Astrocyte of the cerebellum (primary cell): ENCODE results near the gene CPED1.

Source experiments
- DNase-seq: peaks from one replicate; pipeline ENCODE4 v3.0.0-alpha.2; 2011; ENCODE audit warnings: low read depth
- H3K4me3 ChIP-seq: 2 replicates; pipeline ENCODE4 v1.5.1; 2011; ENCODE audit warnings: mild to moderate bottlenecking, low read depth, low read length, moderate library complexity
- in situ Hi-C: cut with HindIII; loops from 2 replicates; pipeline ENCODE4 v1.10.0; 2017; ENCODE audit warnings: low sequenced_read_pairs
- TF ChIP-seq, protein P1 (sequence below): IDR thresholded peaks from 2 replicates; pipeline ENCODE4 v1.5.1; 2012; ENCODE audit warnings: low read length, low read depth, moderate library complexity, mild to moderate bottlenecking; ENCODE audit errors: missing control alignments

CPED1 gene

GRCh38 chr7:121269798-121270197, 281.3 kb downstream of the CPED1 start:
- TF ChIP-seq, protein P1, sequence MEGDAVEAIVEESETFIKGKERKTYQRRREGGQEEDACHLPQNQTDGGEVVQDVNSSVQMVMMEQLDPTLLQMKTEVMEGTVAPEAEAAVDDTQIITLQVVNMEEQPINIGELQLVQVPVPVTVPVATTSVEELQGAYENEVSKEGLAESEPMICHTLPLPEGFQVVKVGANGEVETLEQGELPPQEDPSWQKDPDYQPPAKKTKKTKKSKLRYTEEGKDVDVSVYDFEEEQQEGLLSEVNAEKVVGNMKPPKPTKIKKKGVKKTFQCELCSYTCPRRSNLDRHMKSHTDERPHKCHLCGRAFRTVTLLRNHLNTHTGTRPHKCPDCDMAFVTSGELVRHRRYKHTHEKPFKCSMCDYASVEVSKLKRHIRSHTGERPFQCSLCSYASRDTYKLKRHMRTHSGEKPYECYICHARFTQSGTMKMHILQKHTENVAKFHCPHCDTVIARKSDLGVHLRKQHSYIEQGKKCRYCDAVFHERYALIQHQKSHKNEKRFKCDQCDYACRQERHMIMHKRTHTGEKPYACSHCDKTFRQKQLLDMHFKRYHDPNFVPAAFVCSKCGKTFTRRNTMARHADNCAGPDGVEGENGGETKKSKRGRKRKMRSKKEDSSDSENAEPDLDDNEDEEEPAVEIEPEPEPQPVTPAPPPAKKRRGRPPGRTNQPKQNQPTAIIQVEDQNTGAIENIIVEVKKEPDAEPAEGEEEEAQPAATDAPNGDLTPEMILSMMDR = no peak
- DNase-seq = no peak
- in situ Hi-C loops = no loop called here
- no peak overlapping the region for H3K4me3 ChIP-seq

- in situ Hi-C loops = no loop called here
- no peak for DNase-seq
- H3K4me3 ChIP-seq = no peak overlapping the region
- TF ChIP-seq, protein P1 = no peak
These were observed 282.6 kb downstream of the CPED1 start for GRCh38 chr7:121271098-121271497.

- no peak for DNase-seq
- H3K4me3 ChIP-seq = no peak overlapping the region
- TF ChIP-seq, protein P1 = no peak
- in situ Hi-C loops = no loop called here
These were observed 283.4 kb downstream of the CPED1 start for GRCh38 chr7:121271916-121272315.

DNA sequence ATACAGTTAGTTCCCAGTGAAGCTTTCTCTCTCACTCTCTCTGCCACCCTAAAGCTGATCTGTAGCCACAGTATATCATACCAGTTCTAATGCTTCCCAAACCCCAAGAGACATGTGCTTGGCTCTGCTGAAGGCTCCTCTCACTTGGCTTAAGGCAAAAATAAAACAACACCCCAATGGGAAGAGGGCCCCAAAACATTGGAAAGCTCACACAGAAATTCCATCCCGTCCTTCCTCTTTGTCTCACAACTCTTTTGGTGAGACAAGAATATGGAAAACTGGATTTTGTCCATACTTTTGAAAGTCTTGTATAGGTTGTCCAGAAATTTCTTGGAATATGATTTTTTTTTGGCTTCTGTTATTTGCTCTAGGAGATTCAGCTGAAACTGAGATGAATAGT, 284.2 kb downstream of the CPED1 start:
- no peak overlapping the region for H3K4me3 ChIP-seq
- TF ChIP-seq, protein P1 = no peak
- no peak for DNase-seq
- in situ Hi-C loops = no loop called here

DNA sequence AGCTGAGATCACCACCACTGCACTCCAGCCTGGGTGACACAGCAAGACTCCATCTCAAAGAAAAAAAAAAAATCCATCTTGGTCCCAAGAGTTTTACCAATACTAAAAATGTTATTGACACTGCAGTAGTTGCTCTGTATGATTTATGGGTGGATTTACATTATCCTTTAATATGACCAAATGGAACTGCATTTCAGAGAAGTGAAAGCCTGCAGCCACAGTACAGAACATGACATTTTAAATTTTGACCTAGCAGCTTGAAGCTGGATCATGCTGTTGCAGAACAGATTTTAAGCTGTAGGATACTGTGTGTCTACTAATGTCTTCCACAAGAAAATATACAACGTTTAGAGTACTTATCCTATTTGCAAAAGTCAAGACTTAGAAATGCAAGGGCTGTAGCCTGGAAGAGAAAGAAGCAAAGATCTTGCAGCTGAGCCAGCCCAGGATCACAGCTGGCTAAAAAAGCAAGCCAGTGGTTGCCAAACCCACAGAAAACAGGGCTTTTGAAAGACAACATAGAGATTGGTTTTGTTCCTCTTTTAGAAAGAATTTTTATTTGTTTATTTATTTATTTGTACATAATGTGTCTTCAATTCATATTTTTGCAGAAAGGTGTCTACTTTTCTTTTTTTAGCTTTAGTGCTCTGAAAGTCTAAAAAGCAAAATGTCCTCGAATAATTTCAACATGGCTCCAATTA, 285.1 kb downstream of the CPED1 start:
- H3K4me3 ChIP-seq = no peak overlapping the region
- peak; percentile 35 for DNase-seq
- in situ Hi-C loops = no loop called here
- TF ChIP-seq, protein P1 = no peak

- TF ChIP-seq, protein P1 = no peak
- no peak for DNase-seq
- in situ Hi-C loops = no loop called here
- H3K4me3 ChIP-seq = no peak overlapping the region
These were observed 286.0 kb downstream of the CPED1 start for GRCh38 chr7:121274467-121274866.
